Measurements from ENCODE around the gene ALKBH3.

DNA sequence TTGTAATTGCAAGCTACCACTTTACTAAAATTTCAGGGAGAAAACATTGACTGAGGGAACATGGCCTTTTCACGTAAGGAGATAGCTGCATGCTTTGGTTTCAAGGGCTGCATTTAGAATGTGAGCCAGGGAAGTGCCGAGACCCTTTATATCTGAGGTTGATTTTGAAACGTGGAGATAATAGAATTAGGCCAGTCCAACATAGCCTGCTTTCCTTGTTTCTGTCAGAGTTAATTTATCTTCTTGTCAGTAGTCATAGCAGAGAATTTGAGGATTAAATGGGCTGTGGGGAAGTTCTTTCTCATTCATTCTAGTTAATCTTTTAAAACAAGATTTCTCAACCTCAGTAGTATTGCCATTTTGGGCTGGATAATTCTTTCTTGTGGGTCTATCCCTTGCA is 12.2 kb downstream of the ALKBH3 start:
- TF ChIP-seq, protein P1, sequence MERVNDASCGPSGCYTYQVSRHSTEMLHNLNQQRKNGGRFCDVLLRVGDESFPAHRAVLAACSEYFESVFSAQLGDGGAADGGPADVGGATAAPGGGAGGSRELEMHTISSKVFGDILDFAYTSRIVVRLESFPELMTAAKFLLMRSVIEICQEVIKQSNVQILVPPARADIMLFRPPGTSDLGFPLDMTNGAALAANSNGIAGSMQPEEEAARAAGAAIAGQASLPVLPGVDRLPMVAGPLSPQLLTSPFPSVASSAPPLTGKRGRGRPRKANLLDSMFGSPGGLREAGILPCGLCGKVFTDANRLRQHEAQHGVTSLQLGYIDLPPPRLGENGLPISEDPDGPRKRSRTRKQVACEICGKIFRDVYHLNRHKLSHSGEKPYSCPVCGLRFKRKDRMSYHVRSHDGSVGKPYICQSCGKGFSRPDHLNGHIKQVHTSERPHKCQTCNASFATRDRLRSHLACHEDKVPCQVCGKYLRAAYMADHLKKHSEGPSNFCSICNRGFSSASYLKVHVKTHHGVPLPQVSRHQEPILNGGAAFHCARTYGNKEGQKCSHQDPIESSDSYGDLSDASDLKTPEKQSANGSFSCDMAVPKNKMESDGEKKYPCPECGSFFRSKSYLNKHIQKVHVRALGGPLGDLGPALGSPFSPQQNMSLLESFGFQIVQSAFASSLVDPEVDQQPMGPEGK (CRISPR knock-in tag; IDR thresholded peaks at IDR 0.05; ENCODE audit: borderline replicate concordance): no peak
- no peak for TF ChIP-seq ZC3H10 (CRISPR knock-in tag; IDR thresholded peaks at IDR 0.05)
- no peak for TF ChIP-seq CSDC2 (CRISPR knock-in tag; IDR thresholded peaks at IDR 0.05)
- no peak for TF ChIP-seq ZFP3 (CRISPR knock-in tag; IDR thresholded peaks at IDR 0.05)
- TF ChIP-seq RARB (CRISPR knock-in tag; IDR thresholded peaks at IDR 0.05): no peak
- no peak for TF ChIP-seq ZFP30 (CRISPR knock-in tag; IDR thresholded peaks at IDR 0.05)
- TF ChIP-seq OSR1 (CRISPR knock-in tag; IDR thresholded peaks at IDR 0.05): no peak
- TF ChIP-seq, protein P2, sequence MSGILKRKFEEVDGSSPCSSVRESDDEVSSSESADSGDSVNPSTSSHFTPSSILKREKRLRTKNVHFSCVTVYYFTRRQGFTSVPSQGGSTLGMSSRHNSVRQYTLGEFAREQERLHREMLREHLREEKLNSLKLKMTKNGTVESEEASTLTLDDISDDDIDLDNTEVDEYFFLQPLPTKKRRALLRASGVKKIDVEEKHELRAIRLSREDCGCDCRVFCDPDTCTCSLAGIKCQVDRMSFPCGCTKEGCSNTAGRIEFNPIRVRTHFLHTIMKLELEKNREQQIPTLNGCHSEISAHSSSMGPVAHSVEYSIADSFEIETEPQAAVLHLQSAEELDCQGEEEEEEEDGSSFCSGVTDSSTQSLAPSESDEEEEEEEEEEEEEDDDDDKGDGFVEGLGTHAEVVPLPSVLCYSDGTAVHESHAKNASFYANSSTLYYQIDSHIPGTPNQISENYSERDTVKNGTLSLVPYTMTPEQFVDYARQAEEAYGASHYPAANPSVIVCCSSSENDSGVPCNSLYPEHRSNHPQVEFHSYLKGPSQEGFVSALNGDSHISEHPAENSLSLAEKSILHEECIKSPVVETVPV (CRISPR knock-in tag; IDR thresholded peaks at IDR 0.05): no peak
- no peak for TF ChIP-seq TOX (CRISPR knock-in tag; IDR thresholded peaks at IDR 0.05; ENCODE audit: borderline replicate concordance)
- no peak for TF ChIP-seq ZNF8 (CRISPR knock-in tag; IDR thresholded peaks at IDR 0.05)
- no peak for TF ChIP-seq ESRRG (CRISPR knock-in tag; IDR thresholded peaks at IDR 0.05)
- TF ChIP-seq ISL1 (CRISPR knock-in tag; IDR thresholded peaks at IDR 0.05): peak; percentile 44
- TF ChIP-seq, protein P3, sequence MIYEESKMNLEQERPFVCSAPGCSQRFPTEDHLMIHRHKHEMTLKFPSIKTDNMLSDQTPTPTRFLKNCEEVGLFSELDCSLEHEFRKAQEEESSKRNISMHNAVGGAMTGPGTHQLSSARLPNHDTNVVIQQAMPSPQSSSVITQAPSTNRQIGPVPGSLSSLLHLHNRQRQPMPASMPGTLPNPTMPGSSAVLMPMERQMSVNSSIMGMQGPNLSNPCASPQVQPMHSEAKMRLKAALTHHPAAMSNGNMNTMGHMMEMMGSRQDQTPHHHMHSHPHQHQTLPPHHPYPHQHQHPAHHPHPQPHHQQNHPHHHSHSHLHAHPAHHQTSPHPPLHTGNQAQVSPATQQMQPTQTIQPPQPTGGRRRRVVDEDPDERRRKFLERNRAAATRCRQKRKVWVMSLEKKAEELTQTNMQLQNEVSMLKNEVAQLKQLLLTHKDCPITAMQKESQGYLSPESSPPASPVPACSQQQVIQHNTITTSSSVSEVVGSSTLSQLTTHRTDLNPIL (CRISPR knock-in tag; IDR thresholded peaks at IDR 0.05; ENCODE audit: low read depth): no peak

All from SK-N-SH treated with all-trans-retinoic acid at 6 μM for 48 hours (cell line).